IMR-90 (cell line): ENCODE data around the gene GALNT3.

ENCODE experiments used
- MAFK ChIP-seq: IDR thresholded peaks from 2 replicates; pipeline ENCODE4 v1.6.1; 2012; ENCODE audit warnings: low read depth, low read length, improper control_type of control experiment
- POLR2A ChIP-seq: IDR thresholded peaks from 2 replicates; pipeline ENCODE4 v1.6.1; 2012; ENCODE audit warnings: mild to moderate bottlenecking, low read depth, low read length
- RCOR1 ChIP-seq: IDR thresholded peaks from 2 replicates; pipeline ENCODE4 v1.6.1; 2012; ENCODE audit warnings: mild to moderate bottlenecking, low read length, improper control_type of control experiment; ENCODE audit not compliant: insufficient replicate concordance
- TF ChIP-seq, protein P1 (sequence below): conservative IDR thresholded peaks from 2 replicates; pipeline ENCODE4 v1.5.1; 2012; ENCODE audit warnings: mild to moderate bottlenecking, low read depth, low read length, improper control_type of control experiment

DNA sequence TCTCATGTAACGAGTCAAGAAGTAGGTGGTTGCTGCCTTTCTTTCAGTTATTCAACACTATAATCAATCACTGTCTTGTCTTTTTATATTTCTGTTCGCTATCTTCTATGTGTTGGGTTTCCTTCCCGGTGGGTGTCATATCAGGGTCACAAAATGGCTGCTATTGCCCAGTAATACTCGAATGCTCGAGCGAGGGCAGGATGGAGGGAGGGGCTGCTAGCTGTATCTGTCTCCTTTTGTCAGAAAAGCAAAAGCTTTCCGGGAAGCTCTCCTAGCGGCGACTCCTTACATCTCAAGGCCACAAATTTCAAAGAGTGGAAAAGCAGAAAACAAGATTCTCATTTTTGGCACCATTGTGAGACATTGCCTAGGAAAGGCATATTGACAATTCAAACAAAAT lies 16.4 kb upstream of the GALNT3 start:
- TF ChIP-seq MAFK (no peak), POLR2A (no peak), RCOR1 (no peak)
- TF ChIP-seq, protein P1, sequence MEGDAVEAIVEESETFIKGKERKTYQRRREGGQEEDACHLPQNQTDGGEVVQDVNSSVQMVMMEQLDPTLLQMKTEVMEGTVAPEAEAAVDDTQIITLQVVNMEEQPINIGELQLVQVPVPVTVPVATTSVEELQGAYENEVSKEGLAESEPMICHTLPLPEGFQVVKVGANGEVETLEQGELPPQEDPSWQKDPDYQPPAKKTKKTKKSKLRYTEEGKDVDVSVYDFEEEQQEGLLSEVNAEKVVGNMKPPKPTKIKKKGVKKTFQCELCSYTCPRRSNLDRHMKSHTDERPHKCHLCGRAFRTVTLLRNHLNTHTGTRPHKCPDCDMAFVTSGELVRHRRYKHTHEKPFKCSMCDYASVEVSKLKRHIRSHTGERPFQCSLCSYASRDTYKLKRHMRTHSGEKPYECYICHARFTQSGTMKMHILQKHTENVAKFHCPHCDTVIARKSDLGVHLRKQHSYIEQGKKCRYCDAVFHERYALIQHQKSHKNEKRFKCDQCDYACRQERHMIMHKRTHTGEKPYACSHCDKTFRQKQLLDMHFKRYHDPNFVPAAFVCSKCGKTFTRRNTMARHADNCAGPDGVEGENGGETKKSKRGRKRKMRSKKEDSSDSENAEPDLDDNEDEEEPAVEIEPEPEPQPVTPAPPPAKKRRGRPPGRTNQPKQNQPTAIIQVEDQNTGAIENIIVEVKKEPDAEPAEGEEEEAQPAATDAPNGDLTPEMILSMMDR, result no peak
